ENCODE data around the gene PPIA. TPM values are rescaled to one million over a fixed set of nuclear protein-coding genes. Genes with fewer than 3 reads are reported as not detected.

PPIA gene
- polyA plus RNA-seq (2013, experiment 1 of 2), result 3,059 TPM
- 3,012 TPM for polyA plus RNA-seq (2013, experiment 2 of 2)

DNA sequence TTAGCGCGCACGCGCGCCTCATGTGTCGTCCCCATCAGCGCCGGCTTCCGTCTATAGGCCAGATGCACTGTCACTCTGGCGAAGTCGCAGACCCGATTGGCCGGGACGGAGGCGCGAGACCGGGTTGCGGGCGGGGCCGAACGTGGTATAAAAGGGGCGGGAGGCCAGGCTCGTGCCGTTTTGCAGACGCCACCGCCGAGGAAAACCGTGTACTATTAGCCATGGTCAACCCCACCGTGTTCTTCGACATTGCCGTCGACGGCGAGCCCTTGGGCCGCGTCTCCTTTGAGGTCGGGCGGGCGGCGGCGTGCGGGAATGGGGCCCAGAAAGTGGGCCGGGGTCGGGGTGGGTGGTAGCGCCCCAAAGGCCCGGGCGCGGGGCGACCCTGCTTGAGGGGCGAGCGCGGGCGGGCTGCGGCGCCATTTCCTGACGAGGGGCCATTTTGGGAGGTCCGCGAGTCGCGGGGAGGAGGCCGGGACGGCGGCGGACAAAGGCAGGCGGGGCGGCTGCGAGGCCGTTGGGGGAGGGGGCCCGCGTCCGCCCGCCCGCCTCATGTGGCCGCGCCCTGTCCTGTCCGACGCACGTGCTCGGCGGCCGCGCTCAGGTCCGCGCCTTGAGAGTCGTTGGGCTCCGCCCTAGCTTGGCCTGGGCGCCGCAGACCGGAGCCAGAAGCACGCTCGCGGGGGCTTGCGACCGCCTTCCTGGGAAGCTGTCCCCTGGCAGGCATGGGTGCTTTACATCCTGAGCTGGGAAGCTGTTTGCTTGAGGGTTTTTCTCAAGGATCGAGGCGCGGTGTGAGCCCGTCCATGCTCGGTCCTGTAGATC, at the start of gene PPIA:
PPIA (plus strand) TSS at position 178 of the 825 bp plus-strand sequence; CDS start at position 222, 44 bp downstream.
- peak within 1 kb of the TSS; percentile 100 for H3K9ac ChIP-seq (ENCODE audit: low read depth, low read length)
- H3K4me1 ChIP-seq (ENCODE audit: insufficient read depth, low read length), result peaks cover 6% of the 10 kb centered on the region
- peak within 1 kb of the TSS; percentile 94 for H3K4me3 ChIP-seq (ENCODE audit: low read length)
- whole genome bisulfite sequencing, result under 1% methylated on average over 99 of the region's 99 CpGs
- peak within 1 kb of the TSS; percentile 94 for H3K27ac ChIP-seq (ENCODE audit: low read depth, low read length)
- no peaks in the 10 kb centered on the region for H3K27me3 ChIP-seq (ENCODE audit: insufficient read depth, low read length)
- no peaks in the 10 kb centered on the region for H3K9me3 ChIP-seq (ENCODE audit: insufficient read depth, low read depth, low read length)
- H3K36me3 ChIP-seq (ENCODE audit: insufficient read depth, low read length), result peaks cover 41% of the 10 kb centered on the region

GRCh38 chr7:44748045-44748947, 48.2 kb upstream of the PPIA start, which contains the start of gene ZMIZ2:
ZMIZ2 (plus strand) TSS chr7:44748847; CDS start chr7:44756250, 7,403 bp downstream.
- Histone ChIP-seq H3K4me1 (ENCODE audit: insufficient read depth, low read length) (peaks cover 10% of the 10 kb centered on the region), H3K27ac (ENCODE audit: low read depth, low read length) (peak within 1 kb of the TSS; percentile 91), H3K27me3 (ENCODE audit: insufficient read depth, low read length) (no peaks in the 10 kb centered on the region), H3K9ac (ENCODE audit: low read depth, low read length) (peak within 1 kb of the TSS; percentile 85), H3K4me3 (ENCODE audit: low read length) (peak within 1 kb of the TSS; percentile 98), H3K36me3 (ENCODE audit: insufficient read depth, low read length) (peaks cover 20% of the 10 kb centered on the region), H3K9me3 (ENCODE audit: insufficient read depth, low read depth, low read length) (no peaks in the 10 kb centered on the region)
- 2% methylated on average over 84 of the region's 92 CpGs for WGBS

DNA sequence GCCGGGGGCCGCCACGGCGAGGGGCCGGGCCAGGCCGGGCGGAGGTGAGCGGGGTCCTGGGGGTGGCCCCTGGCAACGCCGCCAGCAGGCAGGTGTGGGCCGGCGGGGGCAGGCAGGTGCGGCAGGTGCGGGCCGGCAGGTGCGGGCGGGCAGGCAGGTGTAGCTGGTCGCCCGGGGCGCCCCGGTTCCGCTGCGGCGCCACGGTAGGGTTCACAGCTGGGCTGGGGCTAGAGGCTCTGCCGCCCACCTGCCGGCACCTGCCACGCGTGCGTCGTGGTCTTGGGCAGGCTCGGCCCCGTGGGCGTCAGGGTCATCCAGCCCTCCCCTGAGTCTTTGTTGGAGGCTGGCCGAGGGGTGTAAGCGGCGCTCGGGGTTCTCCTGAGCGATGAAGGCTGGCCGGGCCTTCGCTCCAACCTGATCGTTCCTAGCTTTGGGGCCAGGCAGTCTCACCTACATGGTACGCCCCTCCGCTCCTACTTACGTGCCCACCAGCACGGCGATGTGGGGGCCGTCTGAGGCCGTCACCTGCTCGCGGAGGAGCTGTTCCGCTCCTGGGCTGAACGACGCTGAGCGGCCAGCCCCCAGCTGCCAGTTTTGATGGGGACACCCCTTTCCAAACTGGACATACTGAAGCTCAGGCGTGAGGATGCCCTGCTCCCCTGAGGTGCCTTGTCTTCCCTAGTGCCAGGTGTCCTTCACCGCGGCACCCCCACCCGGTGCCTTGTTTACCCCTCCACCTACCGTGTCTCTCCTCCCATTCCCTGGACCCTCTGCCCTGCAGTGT, 47.3 kb upstream of the PPIA start:
- no peaks in the 10 kb centered on the region for H3K27me3 ChIP-seq (ENCODE audit: insufficient read depth, low read length)
- H3K4me3 ChIP-seq (ENCODE audit: low read length), result peak overlapping the region; percentile 98
- no peak overlapping the region for H3K27ac ChIP-seq (ENCODE audit: low read depth, low read length)
- no peaks in the 10 kb centered on the region for H3K9me3 ChIP-seq (ENCODE audit: insufficient read depth, low read depth, low read length)
- H3K36me3 ChIP-seq (ENCODE audit: insufficient read depth, low read length), result peaks cover 20% of the 10 kb centered on the region
- H3K9ac ChIP-seq (ENCODE audit: low read depth, low read length), result peak overlapping the region; percentile 73
- peaks cover 10% of the 10 kb centered on the region for H3K4me1 ChIP-seq (ENCODE audit: insufficient read depth, low read length)
- WGBS, result 2% methylated on average over 60 of the region's 60 CpGs

- peaks cover 20% of the 10 kb centered on the region for H3K36me3 ChIP-seq (ENCODE audit: insufficient read depth, low read length)
- H3K9me3 ChIP-seq (ENCODE audit: insufficient read depth, low read depth, low read length), result no peaks in the 10 kb centered on the region
- 0 out of 2 replicates have a peak overlapping the region, but pooled peaks have one; percentile 73 for H3K9ac ChIP-seq (ENCODE audit: low read depth, low read length)
- H3K4me3 ChIP-seq (ENCODE audit: low read length), result peak overlapping the region; percentile 98
- no peak overlapping the region for H3K27ac ChIP-seq (ENCODE audit: low read depth, low read length)
- no peaks in the 10 kb centered on the region for H3K27me3 ChIP-seq (ENCODE audit: insufficient read depth, low read length)
- 91% methylated on average over 2 of the region's 2 CpGs for WGBS
- peaks cover 10% of the 10 kb centered on the region for H3K4me1 ChIP-seq (ENCODE audit: insufficient read depth, low read length)
These were observed 46.5 kb upstream of the PPIA start for GRCh38 chr7:44749992-44750391.

- Histone ChIP-seq H3K36me3 (ENCODE audit: insufficient read depth, low read length) (peaks cover 20% of the 10 kb centered on the region), H3K9me3 (ENCODE audit: insufficient read depth, low read depth, low read length) (no peaks in the 10 kb centered on the region), H3K27ac (ENCODE audit: low read depth, low read length) (no peak overlapping the region), H3K27me3 (ENCODE audit: insufficient read depth, low read length) (no peaks in the 10 kb centered on the region), H3K4me1 (ENCODE audit: insufficient read depth, low read length) (peaks cover 10% of the 10 kb centered on the region), H3K4me3 (ENCODE audit: low read length) (no peak overlapping the region), H3K9ac (ENCODE audit: low read depth, low read length) (no peak overlapping the region)
- 95% methylated on average over 3 of the region's 3 CpGs for WGBS
These were observed 46.1 kb upstream of the PPIA start for GRCh38 chr7:44750424-44750823.

- H3K27me3 ChIP-seq (ENCODE audit: insufficient read depth, low read length), result no peaks in the 10 kb centered on the region
- H3K9me3 ChIP-seq (ENCODE audit: insufficient read depth, low read depth, low read length), result no peaks in the 10 kb centered on the region
- H3K27ac ChIP-seq (ENCODE audit: low read depth, low read length), result no peak overlapping the region
- no peak overlapping the region for H3K9ac ChIP-seq (ENCODE audit: low read depth, low read length)
- no peak overlapping the region for H3K4me3 ChIP-seq (ENCODE audit: low read length)
- peaks cover 21% of the 10 kb centered on the region for H3K36me3 ChIP-seq (ENCODE audit: insufficient read depth, low read length)
- 61% methylated on average over 6 of the region's 6 CpGs for WGBS
- H3K4me1 ChIP-seq (ENCODE audit: insufficient read depth, low read length), result peaks cover 10% of the 10 kb centered on the region
These were observed 45.4 kb upstream of the PPIA start for GRCh38 chr7:44750921-44751571.

DNA sequence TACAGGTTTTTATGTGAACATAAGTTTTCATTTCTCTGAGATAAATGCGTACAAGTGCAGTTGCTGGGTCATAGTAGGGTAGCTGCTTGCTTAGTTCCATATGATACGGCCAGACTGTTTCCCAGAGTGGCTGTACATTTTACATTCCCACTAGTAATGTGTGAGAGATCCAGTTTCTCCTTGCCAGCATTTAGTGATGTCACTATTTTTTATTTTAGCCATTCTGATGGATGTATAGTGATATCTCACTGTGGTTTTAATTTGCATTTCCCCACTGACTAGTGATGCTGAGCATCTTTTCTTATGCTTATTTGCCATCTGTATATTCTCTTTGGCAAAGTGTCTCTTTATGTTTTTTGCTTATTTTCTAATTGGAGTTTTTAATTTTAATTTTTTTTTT, 43.7 kb upstream of the PPIA start:
- peaks cover 37% of the 10 kb centered on the region for H3K36me3 ChIP-seq (ENCODE audit: insufficient read depth, low read length)
- no peak overlapping the region for H3K27ac ChIP-seq (ENCODE audit: low read depth, low read length)
- H3K27me3 ChIP-seq (ENCODE audit: insufficient read depth, low read length), result no peaks in the 10 kb centered on the region
- WGBS, result 95% methylated on average over 2 of the region's 2 CpGs
- no peaks in the 10 kb centered on the region for H3K9me3 ChIP-seq (ENCODE audit: insufficient read depth, low read depth, low read length)
- H3K4me1 ChIP-seq (ENCODE audit: insufficient read depth, low read length), result peaks cover 7% of the 10 kb centered on the region
- no peak overlapping the region for H3K4me3 ChIP-seq (ENCODE audit: low read length)
- no peak overlapping the region for H3K9ac ChIP-seq (ENCODE audit: low read depth, low read length)

DNA sequence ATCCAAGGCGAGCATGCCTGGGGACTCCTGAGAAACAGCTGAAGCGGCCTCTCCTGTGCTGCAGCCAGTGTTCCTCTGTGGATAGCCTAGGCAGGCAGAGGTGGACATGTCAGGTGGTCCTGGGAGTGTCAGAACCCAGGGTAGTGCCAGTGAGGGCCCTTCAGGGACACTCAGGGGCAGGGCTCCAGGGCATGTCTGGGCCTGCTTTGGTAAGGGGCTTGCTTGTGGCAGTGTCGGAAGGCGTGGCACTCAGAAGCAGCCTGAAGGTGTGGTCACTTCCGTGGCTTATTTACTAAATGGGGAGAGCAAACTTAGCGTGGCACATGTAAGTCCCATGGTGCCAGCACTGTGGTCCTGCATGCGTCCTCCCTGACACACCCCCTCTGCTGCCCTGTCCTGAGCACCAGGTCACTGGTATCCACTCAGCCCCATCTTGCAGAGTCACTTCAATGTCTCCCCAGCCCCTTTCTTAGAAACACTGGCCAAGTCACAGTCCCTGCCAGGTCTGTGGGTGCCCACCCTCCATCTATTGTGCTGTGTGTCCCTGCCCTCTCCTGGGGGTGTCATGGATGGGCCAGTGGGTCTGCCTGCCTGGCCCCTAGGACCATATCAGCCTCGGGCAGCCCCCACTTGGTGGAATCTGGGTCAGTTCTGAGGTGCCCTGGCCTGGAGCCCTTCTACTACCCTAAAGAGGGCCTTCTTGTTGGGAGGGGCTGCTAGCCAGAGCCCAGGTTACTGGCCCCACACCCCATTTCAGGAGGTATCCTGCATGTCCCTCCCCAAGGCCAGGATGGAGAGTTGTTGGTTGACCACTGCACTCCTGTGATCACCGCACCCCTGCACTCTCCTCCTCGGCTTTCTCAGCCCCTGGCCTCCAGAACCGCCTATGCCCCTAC, 41.4 kb upstream of the PPIA start:
- H3K9me3 ChIP-seq (ENCODE audit: insufficient read depth, low read depth, low read length), result no peaks in the 10 kb centered on the region
- H3K36me3 ChIP-seq (ENCODE audit: insufficient read depth, low read length), result peaks cover 49% of the 10 kb centered on the region
- no peak overlapping the region for H3K27ac ChIP-seq (ENCODE audit: low read depth, low read length)
- no peak overlapping the region for H3K4me3 ChIP-seq (ENCODE audit: low read length)
- H3K27me3 ChIP-seq (ENCODE audit: insufficient read depth, low read length), result no peaks in the 10 kb centered on the region
- WGBS, result 92% methylated on average over 11 of the region's 11 CpGs
- 0 out of 2 replicates have a peak overlapping the region, but pooled peaks have one; percentile 7 for H3K9ac ChIP-seq (ENCODE audit: low read depth, low read length)
- no peaks in the 10 kb centered on the region; the same call in 1 of the 2 replicates for H3K4me1 ChIP-seq (ENCODE audit: insufficient read depth, low read length)

- no peaks in the 10 kb centered on the region for H3K27me3 ChIP-seq (ENCODE audit: insufficient read depth, low read length)
- H3K36me3 ChIP-seq (ENCODE audit: insufficient read depth, low read length), result peaks cover 49% of the 10 kb centered on the region
- no peak overlapping the region; the same call in 1 of the 2 replicates for H3K9ac ChIP-seq (ENCODE audit: low read depth, low read length)
- no peaks in the 10 kb centered on the region; the same call in 1 of the 2 replicates for H3K4me1 ChIP-seq (ENCODE audit: insufficient read depth, low read length)
- no peaks in the 10 kb centered on the region for H3K9me3 ChIP-seq (ENCODE audit: insufficient read depth, low read depth, low read length)
- no peak overlapping the region for H3K27ac ChIP-seq (ENCODE audit: low read depth, low read length)
- H3K4me3 ChIP-seq (ENCODE audit: low read length), result no peak overlapping the region
- 94% methylated on average over 17 of the region's 17 CpGs for WGBS
These were observed 40.5 kb upstream of the PPIA start for GRCh38 chr7:44755698-44756627.

Data from HUES64 (cell line).